ENCODE data around the gene PTPRT.

GRCh38 chr20:42368910-42369309 lies 820.8 kb downstream of the PTPRT start:
- TF ChIP-seq CTCF (IDR thresholded peaks at IDR 0.05; ENCODE audit: low read depth, low read length), result no peak
- TF ChIP-seq POLR2A (IDR thresholded peaks at IDR 0.05; ENCODE audit: extremely low read depth, insufficient read length), result no peak
- TF ChIP-seq MYC (IDR thresholded peaks at IDR 0.05; ENCODE audit: low read depth, low read length), result no peak

Data from NB4 (cell line).